CD4-positive, alpha-beta memory T cell (primary cell): Measurements from ENCODE around the gene EFHB. TPM values are rescaled to one million over a fixed set of nuclear protein-coding genes. Genes with fewer than 3 reads are reported as not detected.

Source experiments
- CTCF ChIA-PET: fragments of 350-600 bp; sonication (Branson Sonifier 250); formaldehyde crosslinking; loops from one replicate; lab custom pipeline; 2021; ENCODE audit warnings: inconsistent platforms; ENCODE audit not compliant: partially characterized antibody; lab: Charles Lee
- POLR2A ChIA-PET: fragments of 350-600 bp; sonication (Branson Sonifier 250); formaldehyde crosslinking; loops from one replicate; lab custom pipeline; 2021; ENCODE audit not compliant: partially characterized antibody; lab: Charles Lee
- DNase-seq, 5 donors: peaks; one replicate each; pipeline versions ENCODE4 v3.0.0 to v3.0.0-alpha.2; 2020 to 2022; ENCODE audit warnings: mixed read lengths in 1 of 5
- H3K27ac ChIP-seq: one replicate; pipeline ENCODE4 v1.7.0; 2013; ENCODE audit warnings: low read depth, low read length
- H3K27me3 ChIP-seq: 2 replicates; pipeline ENCODE4 v1.7.0; 2013; ENCODE audit warnings: mild to moderate bottlenecking, low read length, moderate library complexity; ENCODE audit not compliant: insufficient read depth
- H3K36me3 ChIP-seq: 2 replicates; pipeline ENCODE4 v1.7.0; 2013; ENCODE audit warnings: mild to moderate bottlenecking, low read length, moderate library complexity; ENCODE audit not compliant: insufficient read depth
- H3K4me1 ChIP-seq: 2 replicates; pipeline ENCODE4 v1.7.0; 2013; ENCODE audit warnings: mild to moderate bottlenecking, low read length, moderate library complexity; ENCODE audit not compliant: insufficient read depth
- H3K4me3 ChIP-seq, 2 donors: one replicate each; pipeline ENCODE4 v1.7.0; 2013; ENCODE audit warnings: low read length in 2 of 2, mild to moderate bottlenecking in 1 of 2
- H3K9me3 ChIP-seq, 2 donors: one replicate each; pipeline ENCODE4 v1.7.0; 2013; ENCODE audit warnings: low read length in 2 of 2, control low read depth in 1 of 2; ENCODE audit not compliant: control insufficient read depth in 1 of 2
- H3K27ac Mint-ChIP-seq, 7 donors: one replicate each; pipeline ENCODE4 v1.8.0; 2020 to 2021; ENCODE audit warnings: mixed read lengths in 7 of 7, mild to moderate bottlenecking in 6 of 7, inconsistent platforms in 3 of 7, moderate library complexity in 3 of 7
- H3K27me3 Mint-ChIP-seq, 2 donors: one replicate each; pipeline ENCODE4 v1.8.0; 2020 to 2021; ENCODE audit warnings: mixed read lengths in 2 of 2
- H3K36me3 Mint-ChIP-seq, 2 donors: one replicate each; pipeline ENCODE4 v1.8.0; 2020 to 2021; ENCODE audit warnings: mixed read lengths in 2 of 2, inconsistent platforms in 1 of 2, mild to moderate bottlenecking in 1 of 2
- H3K4me1 Mint-ChIP-seq, 4 donors: one replicate each; pipeline ENCODE4 v1.8.0; 2020 to 2021; ENCODE audit warnings: mixed read lengths in 4 of 4, mild to moderate bottlenecking in 1 of 4
- H3K4me3 Mint-ChIP-seq, 8 donors: one replicate each; pipeline ENCODE4 v1.8.0; 2020 to 2021; ENCODE audit warnings: mixed read lengths in 8 of 8, mild to moderate bottlenecking in 7 of 8, moderate library complexity in 6 of 8, inconsistent platforms in 3 of 8
- H3K9me3 Mint-ChIP-seq, 8 donors: one replicate each; pipeline ENCODE4 v1.8.0; 2020 to 2021; ENCODE audit warnings: mixed read lengths in 8 of 8, mild to moderate bottlenecking in 5 of 8, inconsistent platforms in 3 of 8, moderate library complexity in 1 of 8
- intact Hi-C: fragments of 100-400 bp; cut with micrococcal nuclease; formaldehyde crosslinking; loops from one replicate; pipeline ENCODE4 v1.15.1; 2023
- polyA plus RNA-seq, 2 donors: library from polyadenylated mRNA; unstranded; fragments of 300-500 nt; fragmentation: Illumina TruSeq; gene quantifications; one replicate each; pipeline ENCODE4 v1.2.3, GENCODE V29; 2021
- total RNA-seq, 2 experiments: library from RNA; stranded (reverse); gene quantifications; one replicate each; pipeline ENCODE4 v1.2.3, GENCODE V29; 2021

The EFHB gene
- 1 to 10 TPM in 1 of 2 experiments, not detected in 1; 1.5 TPM for total RNA-seq
- not detected for polyA plus RNA-seq

DNA sequence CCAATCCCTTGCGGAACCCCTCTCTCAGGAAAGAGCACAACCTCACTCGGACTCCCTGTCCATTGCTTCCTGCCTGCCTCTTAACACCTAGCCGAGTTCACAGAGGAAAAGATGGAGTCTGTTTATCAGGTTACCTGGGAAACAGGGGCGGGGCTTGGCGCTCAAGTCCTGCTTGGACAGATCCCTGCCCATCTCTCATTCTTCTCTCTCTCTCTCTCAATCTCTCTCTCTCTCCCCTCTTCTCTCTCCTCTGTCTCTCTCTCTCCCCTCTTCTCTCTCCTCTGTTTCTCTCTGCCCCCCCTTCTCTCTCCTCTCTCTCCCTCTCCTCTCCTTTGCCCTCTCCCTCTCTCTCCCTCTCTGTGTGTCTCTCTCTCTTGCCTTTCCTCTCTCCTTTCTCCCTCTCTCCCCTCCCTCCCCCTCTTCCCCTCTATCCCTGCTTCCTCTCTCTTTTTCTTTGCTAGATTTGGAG is at the start of gene EFHB:
TSS of gene EFHB (minus strand) at position 120 of the 469 bp plus-strand sequence. CDS start 199 bp downstream, outside the sequence.
- no peaks in the 10 kb centered on the region for H3K27me3 ChIP-seq
- Mint-ChIP-seq H3K27ac (peak within 1 kb of the TSS in 2 of 7 donors; percentile 23 to 48), H3K9me3 (no peaks in the 10 kb centered on the region), H3K4me3 (no peak within 1 kb of the TSS), H3K36me3 (no peaks in the 10 kb centered on the region), H3K4me1 (peaks cover 4 to 8% (median 5%) of the 10 kb centered on the region in 4 donors), H3K27me3 (peaks cover 8 to 11% of the 10 kb centered on the region in 2 donors)
- H3K4me3 ChIP-seq = no peak within 1 kb of the TSS
- H3K36me3 ChIP-seq = no peaks in the 10 kb centered on the region
- DNase-seq = no peak
- H3K9me3 ChIP-seq = no peaks in the 10 kb centered on the region
- no peaks in the 10 kb centered on the region for H3K4me1 ChIP-seq
- ChIA-PET POLR2A (no interaction called here), CTCF (no interaction called here)
- H3K27ac ChIP-seq = no peak within 1 kb of the TSS
- intact Hi-C loops = no loop called here

DNA sequence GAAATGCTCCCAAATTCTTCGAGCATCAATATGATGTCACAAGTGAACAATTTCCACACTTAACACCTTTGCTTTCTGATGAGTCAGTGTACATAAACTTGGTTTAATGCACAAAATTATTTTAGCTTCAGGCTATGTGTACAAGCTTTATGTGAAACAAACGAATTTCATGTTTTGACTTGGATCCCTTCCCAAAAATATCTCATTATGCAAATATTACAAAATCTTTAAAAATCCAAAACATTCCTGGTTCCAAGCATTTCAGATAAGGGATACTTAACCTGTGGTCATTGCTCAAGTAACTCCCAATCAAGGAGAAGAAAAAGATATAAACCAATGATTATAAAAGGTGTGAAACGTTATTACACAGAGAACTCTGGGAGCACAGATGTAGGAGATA is 38.0 kb upstream of the EFHB start:
- no peaks in the 10 kb centered on the region for H3K27me3 ChIP-seq
- CTCF ChIA-PET = interaction anchor here (0.8 to 2.5 kb wide), 3 partner anchors 15 to 83 kb away, joined by 3 to 6 read pairs (median 3); no protein-coding TSS in a partner anchor
- no peak overlapping the region for H3K27ac ChIP-seq
- H3K36me3 Mint-ChIP-seq = peaks cover 37 to 45% of the 10 kb centered on the region in 2 donors
- H3K4me1 ChIP-seq = peaks cover 16% of the 10 kb centered on the region
- H3K27ac Mint-ChIP-seq = peak overlapping the region in 4 of 7 donors; percentile 4 to 80 (median 28)
- H3K9me3 ChIP-seq = no peaks in the 10 kb centered on the region
- no peak overlapping the region for H3K4me3 ChIP-seq
- H3K36me3 ChIP-seq = peaks cover 17% of the 10 kb centered on the region
- POLR2A ChIA-PET = no interaction called here
- peaks cover 0 to 2% (median 0%) of the 10 kb centered on the region in 8 donors for H3K9me3 Mint-ChIP-seq
- no peak overlapping the region for H3K4me3 Mint-ChIP-seq
- no peak for DNase-seq
- intact Hi-C loops = no loop called here
- H3K4me1 Mint-ChIP-seq = peaks cover 22 to 43% (median 32%) of the 10 kb centered on the region in 4 donors
- no peaks in the 10 kb centered on the region for H3K27me3 Mint-ChIP-seq

- no peak overlapping the region for H3K4me3 Mint-ChIP-seq
- peaks cover 6% of the 10 kb centered on the region for H3K36me3 ChIP-seq
- H3K9me3 Mint-ChIP-seq = peaks cover 0 to 2% (median 0%) of the 10 kb centered on the region in 8 donors
- intact Hi-C loops = no loop called here
- no peak overlapping the region for H3K27ac ChIP-seq
- no peaks in the 10 kb centered on the region for H3K9me3 ChIP-seq
- no peak overlapping the region for H3K4me3 ChIP-seq
- no peaks in the 10 kb centered on the region for H3K27me3 Mint-ChIP-seq
- no peaks in the 10 kb centered on the region for H3K27me3 ChIP-seq
- CTCF ChIA-PET = interaction anchor here (2.5 kb wide), 1 partner anchor 13 kb away, joined by 6 read pairs; no protein-coding TSS in a partner anchor
- H3K36me3 Mint-ChIP-seq = peaks cover 33 to 44% of the 10 kb centered on the region in 2 donors
- peaks cover 30 to 59% (median 46%) of the 10 kb centered on the region in 4 donors for H3K4me1 Mint-ChIP-seq
- H3K4me1 ChIP-seq = peaks cover 33% of the 10 kb centered on the region
- DNase-seq = no peak
- POLR2A ChIA-PET = no interaction called here
- peak overlapping the region in 2 of 7 donors; percentile 24 to 58 for H3K27ac Mint-ChIP-seq
These were observed 36.3 kb upstream of the EFHB start for GRCh38 chr3:19970327-19970726.

DNA sequence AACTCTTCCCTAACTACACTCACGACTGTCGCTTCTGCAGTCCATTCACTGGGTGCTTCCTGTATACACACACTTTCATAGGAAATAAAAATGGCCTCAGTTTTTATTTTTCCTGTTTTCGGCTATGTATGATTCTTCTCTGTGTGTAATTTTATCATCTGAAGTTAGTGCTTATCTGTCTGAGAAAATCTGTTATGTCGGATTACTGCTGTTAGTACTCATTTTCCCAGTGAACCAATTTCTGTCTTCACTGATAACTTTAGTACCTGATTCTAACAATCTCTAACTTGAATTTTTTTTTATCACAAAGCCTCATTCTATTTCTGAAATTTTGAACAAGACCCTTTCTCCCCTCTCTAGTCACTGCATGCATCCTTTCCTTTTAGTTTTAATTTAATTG is 33.8 kb upstream of the EFHB start:
- Mint-ChIP-seq H3K27me3 (no peaks in the 10 kb centered on the region), H3K4me3 (peak overlapping the region in 2 of 8 donors; percentile 0 to 47), H3K27ac (peak overlapping the region in 5 of 7 donors; percentile 1 to 82 (median 43)), H3K4me1 (peaks cover 35 to 79% (median 56%) of the 10 kb centered on the region in 4 donors), H3K36me3 (peaks cover 23 to 35% of the 10 kb centered on the region in 2 donors), H3K9me3 (peaks cover 0 to 2% (median 0%) of the 10 kb centered on the region in 8 donors)
- no peaks in the 10 kb centered on the region for H3K9me3 ChIP-seq
- no peaks in the 10 kb centered on the region for H3K27me3 ChIP-seq
- no peaks in the 10 kb centered on the region for H3K36me3 ChIP-seq
- H3K4me3 ChIP-seq = no peak overlapping the region
- no peak for DNase-seq
- peaks cover 48% of the 10 kb centered on the region for H3K4me1 ChIP-seq
- intact Hi-C loops = no loop called here
- CTCF ChIA-PET = no interaction called here
- POLR2A ChIA-PET = no interaction called here
- no peak overlapping the region for H3K27ac ChIP-seq

DNA sequence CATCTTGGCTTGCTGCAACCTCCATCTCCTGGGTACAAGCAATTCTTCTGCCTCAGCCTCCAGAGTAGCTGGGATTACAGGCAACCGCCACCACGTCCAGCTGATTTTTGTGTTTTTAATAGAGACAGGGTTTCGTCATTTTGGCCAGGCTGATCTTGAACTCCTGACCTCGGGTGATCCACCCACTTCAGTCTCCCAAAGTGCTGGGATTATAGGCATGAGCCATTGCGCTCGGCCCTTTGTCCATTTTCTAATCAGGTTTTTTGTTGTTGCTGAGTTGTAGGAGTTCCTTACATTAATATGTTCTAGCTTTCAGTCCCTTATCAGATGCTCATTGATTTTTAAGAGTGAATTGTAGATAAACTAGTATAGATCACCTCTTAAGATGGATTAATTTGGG is 33.2 kb upstream of the EFHB start:
- peaks cover 37 to 79% (median 56%) of the 10 kb centered on the region in 4 donors for H3K4me1 Mint-ChIP-seq
- CTCF ChIA-PET = interaction anchor here (0.5 kb wide), 1 partner anchor 99 kb away, joined by 3 read pairs; no protein-coding TSS in a partner anchor

DNA sequence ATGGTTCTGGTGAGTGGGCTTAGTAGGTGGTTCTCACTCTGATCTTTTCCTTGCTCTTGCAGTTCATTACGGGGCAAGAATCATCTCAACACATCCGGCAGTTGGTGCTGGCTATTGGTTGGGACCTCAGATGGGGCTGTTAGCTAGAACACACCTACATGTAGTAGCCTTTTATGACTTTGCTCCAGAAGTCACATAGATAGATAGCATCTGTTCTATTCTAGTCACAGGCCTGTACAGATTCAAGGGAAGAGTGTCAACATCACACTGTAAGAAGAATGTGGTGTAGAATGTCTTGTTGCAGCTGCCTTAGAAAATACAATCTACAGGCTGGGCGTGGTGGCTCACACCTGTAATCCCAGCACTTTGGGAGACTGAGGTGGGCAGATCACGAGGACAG is 27.9 kb upstream of the EFHB start:
- H3K36me3 ChIP-seq = no peaks in the 10 kb centered on the region
- H3K4me1 ChIP-seq = peaks cover 77% of the 10 kb centered on the region
- no peaks in the 10 kb centered on the region for H3K9me3 ChIP-seq
- H3K27ac ChIP-seq = no peak overlapping the region
- intact Hi-C loops = no loop called here
- CTCF ChIA-PET = no interaction called here
- no peaks in the 10 kb centered on the region for H3K9me3 Mint-ChIP-seq
- peak overlapping the region in 2 of 8 donors; percentile 20 to 21 for H3K4me3 Mint-ChIP-seq
- no peaks in the 10 kb centered on the region for H3K27me3 Mint-ChIP-seq
- POLR2A ChIA-PET = no interaction called here
- H3K27ac Mint-ChIP-seq = peak overlapping the region in 2 of 7 donors; percentile 16 to 23
- no peaks in the 10 kb centered on the region for H3K27me3 ChIP-seq
- H3K4me1 Mint-ChIP-seq = peaks cover 48 to 95% (median 75%) of the 10 kb centered on the region in 4 donors
- H3K4me3 ChIP-seq = no peak overlapping the region
- peaks cover 27 to 43% of the 10 kb centered on the region in 2 donors for H3K36me3 Mint-ChIP-seq
- no peak for DNase-seq

More for the DNA sequence above, 33.2 kb upstream of the EFHB start:
- Mint-ChIP-seq H3K36me3 (peaks cover 20 to 29% of the 10 kb centered on the region in 2 donors), H3K27ac (peak overlapping the region in 2 of 7 donors; percentile 53), H3K9me3 (peaks cover 0 to 1% (median 0%) of the 10 kb centered on the region in 8 donors), H3K4me3 (no peak overlapping the region), H3K27me3 (no peaks in the 10 kb centered on the region)
- Histone ChIP-seq H3K36me3 (no peaks in the 10 kb centered on the region), H3K27ac (no peak overlapping the region), H3K4me3 (no peak overlapping the region), H3K9me3 (no peaks in the 10 kb centered on the region), H3K4me1 (peaks cover 50% of the 10 kb centered on the region), H3K27me3 (no peaks in the 10 kb centered on the region)
- no peak for DNase-seq
- POLR2A ChIA-PET = no interaction called here
- intact Hi-C loops = no loop called here

- Mint-ChIP-seq H3K27me3 (no peaks in the 10 kb centered on the region), H3K4me1 (peaks cover 43 to 89% (median 69%) of the 10 kb centered on the region in 4 donors), H3K36me3 (peaks cover 22 to 40% of the 10 kb centered on the region in 2 donors), H3K4me3 (peak overlapping the region in 1 of 8 donors; percentile 31), H3K9me3 (no peaks in the 10 kb centered on the region), H3K27ac (peak overlapping the region in 2 of 7 donors; percentile 13 to 37)
- Histone ChIP-seq H3K9me3 (no peaks in the 10 kb centered on the region), H3K4me3 (no peak overlapping the region), H3K27me3 (no peaks in the 10 kb centered on the region), H3K36me3 (peaks cover 5% of the 10 kb centered on the region), H3K4me1 (peaks cover 77% of the 10 kb centered on the region), H3K27ac (no peak overlapping the region)
- intact Hi-C loops = no loop called here
- CTCF ChIA-PET = no interaction called here
- POLR2A ChIA-PET = no interaction called here
- DNase-seq = no peak
These were observed 26.7 kb upstream of the EFHB start for GRCh38 chr3:19960696-19961095.
